ENCODE data around the gene CCDC148.
"Not testable (repeated sequence)": the region's sequence is repeated elsewhere in the genome, so short reads cannot be mapped to it uniquely, and the experiment has no call there.

The CCDC148 gene

GRCh38 chr2:158350751-158351465 lies 105.6 kb downstream of the CCDC148 start:
- DNase-seq (ENCODE audit: low read depth) = not testable (repeated sequence)

- DNase-seq (ENCODE audit: low read depth) = no peak
Measured at GRCh38 chr2:158346032-158346431, 110.5 kb downstream of the CCDC148 start.

- DNase-seq (ENCODE audit: low read depth) = no peak
Measured at GRCh38 chr2:158339513-158339912, 117.0 kb downstream of the CCDC148 start.

- DNase-seq (ENCODE audit: low read depth) = no peak
Measured at GRCh38 chr2:158337018-158337417, 119.5 kb downstream of the CCDC148 start.

- not testable (repeated sequence) for DNase-seq (ENCODE audit: low read depth)
Measured at GRCh38 chr2:158331799-158332198, 124.8 kb downstream of the CCDC148 start.

GRCh38 chr2:158325782-158326340 lies 130.7 kb downstream of the CCDC148 start:
- no peak for DNase-seq (ENCODE audit: low read depth)

- DNase-seq (ENCODE audit: low read depth) = no peak
Measured at GRCh38 chr2:158325031-158325781, 131.3 kb downstream of the CCDC148 start.

GRCh38 chr2:158323381-158323780 lies 133.2 kb downstream of the CCDC148 start:
- no peak for DNase-seq (ENCODE audit: low read depth)

GRCh38 chr2:158321264-158321663 lies 135.3 kb downstream of the CCDC148 start:
- no peak for DNase-seq (ENCODE audit: low read depth)

GRCh38 chr2:158319269-158319668 lies 137.3 kb downstream of the CCDC148 start:
- DNase-seq (ENCODE audit: low read depth) = no peak

- DNase-seq (ENCODE audit: low read depth) = no peak
Measured at GRCh38 chr2:158317642-158318041, 138.9 kb downstream of the CCDC148 start.

- no peak for DNase-seq (ENCODE audit: low read depth)
Measured at GRCh38 chr2:158315803-158316414, 140.6 kb downstream of the CCDC148 start.

- DNase-seq (ENCODE audit: low read depth) = no peak
Measured at GRCh38 chr2:158315000-158315399, 141.6 kb downstream of the CCDC148 start.

GRCh38 chr2:158313734-158314133 lies 142.8 kb downstream of the CCDC148 start:
- DNase-seq (ENCODE audit: low read depth) = no peak

GRCh38 chr2:158312981-158313380 lies 143.6 kb downstream of the CCDC148 start:
- DNase-seq (ENCODE audit: low read depth) = no peak

- not testable (repeated sequence) for DNase-seq (ENCODE audit: low read depth)
Measured at GRCh38 chr2:158310407-158310806, 146.1 kb downstream of the CCDC148 start.

- no peak for DNase-seq (ENCODE audit: low read depth)
Measured at GRCh38 chr2:158305501-158305900, 151.1 kb downstream of the CCDC148 start.

GRCh38 chr2:158300394-158300793 lies 156.2 kb downstream of the CCDC148 start:
- DNase-seq (ENCODE audit: low read depth) = no peak

- DNase-seq (ENCODE audit: low read depth) = no peak
Measured at GRCh38 chr2:158297606-158298005, 158.9 kb downstream of the CCDC148 start.

- DNase-seq (ENCODE audit: low read depth) = no peak
Measured at GRCh38 chr2:158297120-158297519, 159.4 kb downstream of the CCDC148 start.

GRCh38 chr2:158293722-158294121 lies 162.8 kb downstream of the CCDC148 start:
- DNase-seq (ENCODE audit: low read depth) = no peak

GRCh38 chr2:158291544-158292180 lies 164.9 kb downstream of the CCDC148 start:
- no peak for DNase-seq (ENCODE audit: low read depth)

All from stimulated activated CD8-positive, alpha-beta memory T cell treated with anti-CD3 and anti-CD28 coated beads, Interleukin-12 subunit alpha, Interleukin-12 subunit beta, amount 100 ng/mL, for 4 hours (primary cell).